Measurements from ENCODE around the gene NKD2.
"Not testable (repeated sequence)": the region's sequence is repeated elsewhere in the genome, so short reads cannot be mapped to it uniquely, and the experiment has no call there.

The NKD2 gene

GRCh38 chr5:1058083-1058945, 49.7 kb downstream of the NKD2 start:
- no peak for DNase-seq (ENCODE audit: low read depth)

- DNase-seq (ENCODE audit: low read depth) = no peak
These were observed 50.6 kb downstream of the NKD2 start for GRCh38 chr5:1058988-1059883.

DNA sequence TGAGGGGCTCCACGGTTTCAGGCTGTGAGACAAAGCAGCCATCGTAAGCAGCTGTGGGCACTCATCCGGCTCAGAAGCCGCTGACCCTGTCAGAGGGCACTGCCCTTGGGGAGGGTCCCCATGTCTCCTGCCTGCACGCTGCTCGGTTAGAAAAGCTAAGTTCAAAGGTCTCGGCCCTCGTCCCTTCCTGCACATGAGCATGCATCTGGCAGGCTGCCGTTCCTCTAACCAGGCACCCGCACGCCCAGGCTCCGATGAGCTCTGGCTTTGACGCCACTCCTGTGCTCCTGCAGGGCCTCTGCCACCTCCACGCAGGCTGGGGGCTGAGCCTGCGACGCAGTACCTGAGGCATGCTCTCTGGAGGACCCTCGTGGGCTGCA, 51.3 kb downstream of the NKD2 start:
- DNase-seq (ENCODE audit: low read depth) = no peak

DNA sequence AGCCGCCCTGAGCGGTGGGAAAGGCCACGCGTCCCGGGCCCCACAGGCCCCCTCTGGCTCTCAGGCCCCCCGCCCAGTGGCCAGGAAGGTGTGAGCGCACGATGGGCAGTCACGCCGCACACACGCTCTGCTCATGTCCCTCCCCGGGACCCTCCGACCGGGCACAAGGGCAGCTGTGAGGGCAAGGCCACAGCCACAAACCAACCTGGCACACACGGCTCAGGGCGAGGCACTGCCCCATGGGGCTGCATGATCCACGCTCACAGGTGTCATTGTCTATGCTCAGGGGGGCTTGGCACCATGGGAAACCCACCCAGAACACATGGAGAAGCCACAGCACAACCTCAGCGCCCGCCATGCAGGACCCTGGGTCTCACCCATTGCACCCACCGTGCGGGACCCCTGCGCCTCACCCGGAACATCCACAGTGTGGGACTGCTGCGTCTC, 52.0 kb downstream of the NKD2 start:
- no peak for DNase-seq (ENCODE audit: low read depth)

GRCh38 chr5:1061292-1061691, 52.7 kb downstream of the NKD2 start:
- DNase-seq (ENCODE audit: low read depth) = not testable (repeated sequence)

- no peak for DNase-seq (ENCODE audit: low read depth)
These were observed 53.3 kb downstream of the NKD2 start for GRCh38 chr5:1061916-1062315.

- DNase-seq (ENCODE audit: low read depth) = no peak
These were observed 54.4 kb downstream of the NKD2 start for GRCh38 chr5:1062761-1063568.

- DNase-seq (ENCODE audit: low read depth) = no peak
These were observed 55.2 kb downstream of the NKD2 start for GRCh38 chr5:1063661-1064382.

DNA sequence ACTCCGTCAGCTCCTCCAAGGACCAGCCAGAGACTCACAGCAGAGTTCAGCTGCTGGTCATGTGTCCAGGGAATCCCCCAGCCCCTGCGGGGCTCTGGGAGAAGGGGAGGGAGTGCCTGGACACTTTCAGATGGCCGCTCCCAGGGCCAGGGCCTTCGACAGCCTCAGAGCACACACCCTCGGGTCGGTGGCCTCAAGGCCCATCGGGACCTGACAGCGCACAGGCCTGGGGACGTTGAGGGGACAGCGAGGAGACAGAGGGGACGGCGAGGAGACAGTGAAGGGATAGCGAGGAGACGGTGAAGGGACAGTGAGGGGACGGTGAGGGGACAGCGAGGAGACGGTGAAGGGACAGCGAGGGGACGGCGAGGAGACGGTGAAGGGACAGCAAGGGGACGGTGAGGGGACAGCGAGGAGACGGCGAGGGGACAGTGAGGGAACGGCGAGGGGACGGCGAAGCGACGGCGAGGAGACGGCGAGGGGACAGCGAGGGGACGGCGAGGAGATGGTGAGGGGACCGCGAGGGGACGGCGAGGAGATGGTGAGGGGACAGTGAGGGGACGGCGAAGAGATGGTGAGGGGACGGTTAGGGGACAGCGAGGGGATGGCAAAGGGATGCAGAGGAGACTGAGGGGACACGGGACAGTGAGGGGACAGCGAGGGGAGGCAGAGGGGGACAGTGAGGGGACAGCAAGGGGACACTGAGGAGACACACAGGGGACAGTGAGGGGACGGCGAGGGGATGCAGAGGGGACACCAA, 56.0 kb downstream of the NKD2 start:
- no peak for DNase-seq (ENCODE audit: low read depth)

GRCh38 chr5:1065143-1065750, 56.6 kb downstream of the NKD2 start:
- no peak for DNase-seq (ENCODE audit: low read depth)

DNA sequence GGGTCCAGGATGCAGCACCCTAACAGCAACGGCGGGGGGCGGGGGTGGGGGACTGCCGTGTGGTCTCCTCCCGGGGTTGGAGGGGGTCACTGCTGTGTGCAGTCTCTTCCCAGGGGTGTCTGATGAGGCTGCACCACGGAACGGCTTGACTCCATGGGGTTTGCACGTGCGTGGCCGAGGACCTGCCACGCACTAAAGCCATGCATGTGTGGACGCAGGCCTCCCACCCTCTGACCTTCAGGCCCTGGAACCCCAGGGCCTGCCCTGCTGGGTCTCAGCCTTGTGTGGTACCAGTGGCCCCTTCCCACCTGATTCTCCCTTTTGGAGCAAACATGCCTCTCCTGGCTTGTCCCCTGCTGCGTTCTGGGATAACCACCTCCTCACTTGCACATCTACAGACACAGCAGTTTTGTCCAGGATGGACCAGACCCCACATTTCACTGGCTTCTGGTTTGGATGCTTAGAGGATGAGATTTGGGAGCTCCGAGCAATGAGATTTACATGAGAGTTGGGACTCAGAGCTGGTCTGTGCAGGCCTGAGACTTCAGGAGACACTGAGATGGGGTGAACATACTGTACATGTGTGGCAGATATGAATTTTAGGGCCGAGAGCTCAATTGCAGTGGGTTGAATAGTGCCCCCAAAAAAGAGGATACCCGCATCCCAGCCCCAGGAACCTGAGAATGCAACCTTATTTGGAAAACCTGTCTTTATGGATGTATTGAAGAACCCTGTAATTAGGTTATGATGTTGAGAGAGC, 57.5 kb downstream of the NKD2 start:
- DNase-seq (ENCODE audit: low read depth) = no peak

DNA sequence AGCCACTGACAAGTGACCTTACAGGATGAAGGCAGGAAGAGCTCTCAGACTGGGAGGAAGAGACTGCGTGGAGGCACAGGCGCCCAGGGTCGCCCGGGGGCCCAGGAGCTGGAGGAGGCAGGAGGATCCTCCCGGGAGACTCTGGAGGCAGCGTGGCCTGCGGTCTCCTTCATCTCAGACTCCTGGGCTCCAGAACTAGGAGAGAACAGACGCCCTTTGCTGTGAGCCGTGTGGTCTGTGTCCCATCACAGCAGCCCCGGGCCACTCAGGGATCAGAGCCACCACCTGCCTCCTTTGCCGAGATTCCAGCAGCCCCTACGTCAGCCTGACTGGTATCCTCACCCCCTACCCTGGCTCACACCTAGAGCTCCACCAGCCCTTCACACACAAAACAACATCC, 58.1 kb downstream of the NKD2 start:
- no peak for DNase-seq (ENCODE audit: low read depth)

- DNase-seq (ENCODE audit: low read depth) = no peak
These were observed 58.8 kb downstream of the NKD2 start for GRCh38 chr5:1067141-1068121.

DNA sequence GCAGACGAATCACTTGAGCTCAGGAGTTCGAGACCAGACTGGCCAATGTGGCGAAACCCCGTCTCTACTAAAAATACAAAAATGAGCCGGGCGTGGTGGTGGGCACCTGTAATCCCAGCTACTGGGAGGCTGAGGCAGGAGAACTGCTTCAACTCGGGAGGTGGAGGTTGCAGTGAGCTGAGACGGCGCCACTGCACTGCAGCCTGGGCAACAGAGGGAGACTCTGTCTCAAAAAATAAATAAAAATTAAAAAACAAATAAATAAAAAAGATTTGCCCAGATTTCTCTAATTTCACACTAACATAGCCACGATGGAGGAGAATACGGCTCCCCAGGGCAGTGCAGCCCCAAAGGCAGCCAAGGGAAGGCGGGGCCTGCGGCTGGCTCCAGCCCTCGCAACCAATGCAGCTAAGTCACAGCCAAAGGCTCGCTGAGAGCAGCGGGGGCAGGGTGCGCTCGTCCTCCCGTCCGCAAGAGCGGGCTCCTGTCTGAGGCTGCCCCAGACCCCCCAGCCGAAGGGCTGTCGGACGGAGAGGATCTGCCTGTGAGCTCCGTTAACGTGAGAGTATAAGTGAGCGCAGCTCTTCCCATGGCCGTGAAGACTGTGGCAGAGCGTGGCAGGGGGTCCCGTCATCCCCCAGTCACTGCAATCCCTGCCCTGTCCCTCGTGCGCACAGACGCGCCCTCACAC, 59.7 kb downstream of the NKD2 start:
- no peak for DNase-seq (ENCODE audit: low read depth)

- DNase-seq (ENCODE audit: low read depth) = no peak
These were observed 60.5 kb downstream of the NKD2 start for GRCh38 chr5:1068895-1069719.

DNA sequence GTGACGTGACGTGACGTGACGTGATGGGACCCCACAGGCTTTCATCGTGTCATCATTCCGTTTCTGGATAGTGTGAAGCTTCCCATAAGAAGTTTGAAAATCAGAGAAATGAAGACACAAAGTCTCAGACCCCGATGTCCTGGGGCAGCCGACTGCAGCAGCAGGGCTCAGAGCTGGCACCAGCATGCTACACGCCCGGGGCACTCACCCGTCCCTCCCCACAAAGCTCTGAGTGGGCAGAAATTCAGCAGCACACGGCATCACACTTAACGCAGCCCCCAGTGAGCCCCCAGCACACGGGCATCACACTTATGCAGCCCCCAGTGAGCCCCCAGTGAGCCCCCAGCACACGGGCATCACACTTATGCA, 61.1 kb downstream of the NKD2 start:
- no peak for DNase-seq (ENCODE audit: low read depth)
